DOHH2 (cell line): ENCODE results near the gene BMERB1.

Source experiments
- H3F3A ChIP-seq: fragments of 200-600 bp; sonication (generic), shearing (Covaris generic); 2 replicates; pipeline ENCODE4 v1.6.0; 2016; ENCODE audit warnings: antibody characterized with exemption, mild to moderate bottlenecking; ENCODE audit not compliant: control insufficient read depth, insufficient read depth
- H3K27ac ChIP-seq: fragments of 200-600 bp; sonication (generic); 2 replicates; pipeline ENCODE4 v1.5.1; 2014; ENCODE audit warnings: low read depth, mild to moderate bottlenecking, low read length, moderate library complexity
- H3K27me3 ChIP-seq: fragments of 200-600 bp; sonication (generic); 2 replicates; pipeline ENCODE4 v1.6.1; 2014; ENCODE audit warnings: mild to moderate bottlenecking, low read length, mixed read lengths; ENCODE audit not compliant: control insufficient read depth
- H3K36me3 ChIP-seq: fragments of 200-600 bp; sonication (generic); 2 replicates; pipeline ENCODE4 v1.6.1; 2014; ENCODE audit warnings: mild to moderate bottlenecking, low read length, moderate library complexity, mixed read lengths; ENCODE audit not compliant: control insufficient read depth
- H3K4me1 ChIP-seq: fragments of 200-600 bp; sonication (generic); 2 replicates; pipeline ENCODE4 v1.6.1; 2014; ENCODE audit warnings: mild to moderate bottlenecking, low read length, mixed read lengths; ENCODE audit not compliant: control insufficient read depth
- H3K4me2 ChIP-seq: fragments of 200-600 bp; sonication (generic); 2 replicates; pipeline ENCODE4 v1.6.0; 2014; ENCODE audit warnings: mild to moderate bottlenecking, low read length, moderate library complexity
- H3K4me3 ChIP-seq: fragments of 200-600 bp; sonication (generic); 2 replicates; pipeline ENCODE4 v1.5.1; 2014; ENCODE audit warnings: mild to moderate bottlenecking, low read length, mixed read lengths
- H3K79me2 ChIP-seq: fragments of 200-600 bp; sonication (generic); 2 replicates; pipeline ENCODE4 v1.6.1; 2014; ENCODE audit warnings: mild to moderate bottlenecking, low read length, mixed read lengths; ENCODE audit not compliant: control insufficient read depth
- H3K9me2 ChIP-seq: fragments of 200-600 bp; sonication (generic); replicated peaks from 2 replicates; pipeline ENCODE4 v1.6.1; 2014; ENCODE audit warnings: mild to moderate bottlenecking, low read length, mixed read lengths; ENCODE audit not compliant: control insufficient read depth
- H3K9me3 ChIP-seq: fragments of 200-600 bp; sonication (generic); 2 replicates; pipeline ENCODE4 v1.6.1; 2014; ENCODE audit warnings: antibody characterized with exemption, low read length, mixed read lengths; ENCODE audit not compliant: control insufficient read depth, insufficient read depth
- H4K20me1 ChIP-seq: fragments of 200-600 bp; sonication (generic); 2 replicates; pipeline ENCODE4 v1.6.0; 2014; ENCODE audit warnings: low read depth, mild to moderate bottlenecking, antibody characterized with exemption, low read length, moderate library complexity; ENCODE audit not compliant: control insufficient read depth, insufficient read depth
- CTCF ChIP-seq: fragments of 200-600 bp; sonication (generic); IDR thresholded peaks from one replicate; pipeline ENCODE4 v1.5.1; 2014; ENCODE audit warnings: antibody characterized with exemption, mild to moderate bottlenecking, low read depth, low read length; ENCODE audit not compliant: poor library complexity, severe bottlenecking
- EZH2phosphoT487 ChIP-seq: fragments of 200-600 bp; sonication (generic); IDR thresholded peaks from 2 replicates; pipeline ENCODE4 v1.6.1; 2017; ENCODE audit warnings: borderline replicate concordance, mild to moderate bottlenecking, antibody characterized with exemption, low read length, moderate library complexity, mixed read lengths

The BMERB1 gene

GRCh38 chr16:15620611-15621195, 186.3 kb downstream of the BMERB1 start:
- Histone ChIP-seq H3K9me3 (no peaks in the 10 kb centered on the region), H3K9me2 (no peaks in the 10 kb centered on the region), H3K4me3 (no peak overlapping the region), H4K20me1 (no peaks in the 10 kb centered on the region), H3K79me2 (no peaks in the 10 kb centered on the region), H3F3A (peaks cover 2% of the 10 kb centered on the region; the same call in 1 of the 2 replicates), H3K27ac (no peak overlapping the region), H3K4me2 (no peak overlapping the region), H3K27me3 (no peaks in the 10 kb centered on the region), H3K36me3 (peaks cover 95% of the 10 kb centered on the region), H3K4me1 (no peaks in the 10 kb centered on the region)
- TF ChIP-seq CTCF = no peak
- no peak for TF ChIP-seq EZH2phosphoT487

- Histone ChIP-seq H3K9me2 (no peaks in the 10 kb centered on the region), H3K27ac (no peak overlapping the region), H3F3A (peaks cover 2% of the 10 kb centered on the region; the same call in 1 of the 2 replicates), H3K27me3 (no peaks in the 10 kb centered on the region), H3K36me3 (peaks cover 92% of the 10 kb centered on the region), H3K4me1 (no peaks in the 10 kb centered on the region), H3K4me2 (no peak overlapping the region), H3K4me3 (no peak overlapping the region), H4K20me1 (no peaks in the 10 kb centered on the region), H3K9me3 (no peaks in the 10 kb centered on the region), H3K79me2 (no peaks in the 10 kb centered on the region)
- TF ChIP-seq EZH2phosphoT487 (no peak), CTCF (no peak)
These were observed 187.1 kb downstream of the BMERB1 start for GRCh38 chr16:15621456-15621855.

GRCh38 chr16:15621889-15622288, 187.5 kb downstream of the BMERB1 start:
- H3K36me3 ChIP-seq = peaks cover 88% of the 10 kb centered on the region
- H3K27ac ChIP-seq = no peak overlapping the region
- no peak overlapping the region for H3K4me3 ChIP-seq
- H3F3A ChIP-seq = peaks cover 2% of the 10 kb centered on the region; the same call in 1 of the 2 replicates
- H3K4me2 ChIP-seq = no peak overlapping the region
- no peaks in the 10 kb centered on the region for H3K79me2 ChIP-seq
- no peaks in the 10 kb centered on the region for H3K9me2 ChIP-seq
- no peaks in the 10 kb centered on the region for H3K27me3 ChIP-seq
- H4K20me1 ChIP-seq = no peaks in the 10 kb centered on the region
- no peaks in the 10 kb centered on the region for H3K4me1 ChIP-seq
- TF ChIP-seq EZH2phosphoT487 (no peak), CTCF (no peak)
- H3K9me3 ChIP-seq = no peaks in the 10 kb centered on the region
